GM12892 (cell line): ENCODE measurements around the gene STK36.

Experiments
- POLR2A ChIP-seq: IDR thresholded peaks from 2 replicates; pipeline ENCODE4 v1.6.1; 2011; ENCODE audit warnings: low read depth, low read length, control low read depth
- POLR2AphosphoS5 ChIP-seq: IDR thresholded peaks from 2 replicates; pipeline ENCODE4 v1.6.1; 2011; ENCODE audit warnings: low read depth, low read length, control low read depth

GRCh38 chr2:218721934-218722333 is 50.0 kb downstream of the STK36 start:
- TF ChIP-seq POLR2AphosphoS5 (no peak), POLR2A (no peak)
